Left lung (tissue), 10 donors: ENCODE results near the gene TMEM123. TPM values are rescaled to one million over a fixed set of nuclear protein-coding genes. Genes with fewer than 3 reads are reported as not detected.

ENCODE experiments used
- ATAC-seq: fragments of 200-7000 bp; cut with Tn5 transposase; one replicate; pipeline ENCODE4 v1.9.1; 2020; ENCODE audit warnings: moderate library complexity
- DNase-seq, 4 donors: peaks; one replicate each; pipeline ENCODE4 v3.0.0-alpha.2; 2013 to 2020
- H3K27ac ChIP-seq, 2 donors: fragments of 200-600 bp; sonication (generic) in 1 of 2; one replicate each; pipeline versions ENCODE4 v1.5.0 to v1.8.0; 2020 to 2021
- H3K27me3 ChIP-seq, 2 donors: fragments of 200-600 bp; sonication (generic) in 1 of 2; one replicate each; pipeline versions ENCODE4 v1.5.0 to v1.8.0; 2020 to 2021
- H3K36me3 ChIP-seq, 2 donors: fragments of 200-600 bp; sonication (generic) in 1 of 2; one replicate each; pipeline versions ENCODE4 v1.5.0 to v1.8.0; 2020 to 2021
- H3K4me1 ChIP-seq, 2 donors: fragments of 200-600 bp; one replicate each; pipeline ENCODE4 v1.8.0; 2021
- H3K4me3 ChIP-seq, 2 donors: fragments of 200-600 bp; sonication (generic) in 1 of 2; one replicate each; pipeline versions ENCODE4 v1.5.0 to v1.8.0; 2020 to 2021; ENCODE audit warnings: mild to moderate bottlenecking in 1 of 2
- H3K9me3 ChIP-seq, 2 donors: fragments of 200-600 bp; sonication (generic) in 1 of 2; one replicate each; pipeline versions ENCODE4 v1.5.0 to v1.8.0; 2020 to 2021
- intact Hi-C, 2 donors: fragments of 100-400 bp; cut with DNase I; formaldehyde crosslinking; loops; one replicate each; pipeline versions ENCODE4 v1.11.2 to v1.14.2; 2022
- polyA plus RNA-seq, 6 donors: library from polyadenylated mRNA; unstranded; fragments of 120-200 nt; gene quantifications; one replicate each; pipeline ENCODE4 v1.2.1, GENCODE V29; 2013; ENCODE audit not compliant: insufficient read length in 6 of 6
- total RNA-seq, 2 donors: library from RNA; stranded (reverse); fragmentation: NEBNext Ultra II Directional; extraction: Animal tissue kit (Norgen Biotek cat#: 25700); gene quantifications; one replicate each; pipeline ENCODE4 v1.2.1, GENCODE V29; 2021
- TF ChIP-seq, protein P1 (sequence below), 2 donors: fragments of 200-600 bp; sonication (generic) in 1 of 2; IDR thresholded peaks; one replicate each; pipeline versions ENCODE4 v1.5.0 to v1.8.0; 2021; ENCODE audit warnings: antibody characterized with exemption in 2 of 2
- donor health status: DM: no; HTN: yes; CAD: no.
- donor health status: DM: no; HTN: no; CAD: no.

Gene TMEM123
- total and polyA plus RNA-seq, 8 donors: 127 to 351 (median 260) TPM

DNA sequence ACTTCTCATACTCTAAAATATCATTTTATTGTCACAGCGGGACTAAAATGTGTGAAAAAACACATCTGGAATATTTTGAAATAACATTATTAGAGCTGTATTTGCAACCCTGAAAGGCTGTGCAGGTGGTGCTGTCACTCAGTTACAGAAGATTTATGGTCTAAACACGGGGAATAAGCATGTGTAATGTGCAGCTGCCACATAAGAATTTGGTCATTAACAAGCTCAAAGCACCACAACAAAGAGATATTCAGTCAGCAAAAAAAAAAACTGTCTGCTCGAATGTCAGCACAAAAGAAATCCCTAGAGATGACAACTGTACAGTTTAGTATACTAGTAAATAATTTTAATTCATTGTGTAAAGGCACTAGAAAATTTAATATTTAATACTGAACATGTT lies 31.3 kb downstream of the TMEM123 start:
- H3K27me3 ChIP-seq: no peaks in the 10 kb centered on the region
- ATAC-seq (no peak), DNase-seq (no peak)
- no peak overlapping the region for H3K4me3 ChIP-seq
- H3K4me1 ChIP-seq: peaks cover 0 to 7% of the 10 kb centered on the region in 2 donors
- TF ChIP-seq, protein P1, sequence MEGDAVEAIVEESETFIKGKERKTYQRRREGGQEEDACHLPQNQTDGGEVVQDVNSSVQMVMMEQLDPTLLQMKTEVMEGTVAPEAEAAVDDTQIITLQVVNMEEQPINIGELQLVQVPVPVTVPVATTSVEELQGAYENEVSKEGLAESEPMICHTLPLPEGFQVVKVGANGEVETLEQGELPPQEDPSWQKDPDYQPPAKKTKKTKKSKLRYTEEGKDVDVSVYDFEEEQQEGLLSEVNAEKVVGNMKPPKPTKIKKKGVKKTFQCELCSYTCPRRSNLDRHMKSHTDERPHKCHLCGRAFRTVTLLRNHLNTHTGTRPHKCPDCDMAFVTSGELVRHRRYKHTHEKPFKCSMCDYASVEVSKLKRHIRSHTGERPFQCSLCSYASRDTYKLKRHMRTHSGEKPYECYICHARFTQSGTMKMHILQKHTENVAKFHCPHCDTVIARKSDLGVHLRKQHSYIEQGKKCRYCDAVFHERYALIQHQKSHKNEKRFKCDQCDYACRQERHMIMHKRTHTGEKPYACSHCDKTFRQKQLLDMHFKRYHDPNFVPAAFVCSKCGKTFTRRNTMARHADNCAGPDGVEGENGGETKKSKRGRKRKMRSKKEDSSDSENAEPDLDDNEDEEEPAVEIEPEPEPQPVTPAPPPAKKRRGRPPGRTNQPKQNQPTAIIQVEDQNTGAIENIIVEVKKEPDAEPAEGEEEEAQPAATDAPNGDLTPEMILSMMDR (IDR thresholded peaks at IDR 0.05): no peak
- no peak overlapping the region for H3K27ac ChIP-seq
- peaks cover 0 to 4% of the 10 kb centered on the region in 2 donors for H3K9me3 ChIP-seq
- no peaks in the 10 kb centered on the region for H3K36me3 ChIP-seq
- intact Hi-C loops: no loop called here

DNA sequence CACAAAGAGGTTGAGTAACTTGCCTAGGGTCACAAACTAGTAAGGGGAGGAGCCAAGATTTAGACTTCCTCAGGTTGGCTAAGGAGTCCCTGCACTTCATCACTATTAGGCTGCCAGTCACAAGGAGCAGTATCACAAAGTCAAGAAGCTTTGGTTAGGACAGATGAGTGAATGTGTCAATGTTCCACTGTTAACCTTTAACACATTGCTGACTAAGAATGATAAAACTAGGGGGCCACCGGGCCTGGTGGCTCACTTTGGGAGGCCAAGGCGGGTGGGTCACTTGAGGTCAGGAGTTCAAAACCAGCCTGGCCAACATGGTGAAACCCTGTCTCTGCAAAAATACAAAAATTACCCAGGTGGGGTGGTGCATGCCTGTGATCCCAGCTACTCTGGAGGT lies 32.0 kb downstream of the TMEM123 start:
- no peaks in the 10 kb centered on the region for H3K36me3 ChIP-seq
- TF ChIP-seq, protein P1 (IDR thresholded peaks at IDR 0.05): no peak
- H3K27me3 ChIP-seq: no peaks in the 10 kb centered on the region
- no peak overlapping the region for H3K27ac ChIP-seq
- H3K9me3 ChIP-seq: peaks cover 0 to 4% of the 10 kb centered on the region in 2 donors
- no peaks in the 10 kb centered on the region for H3K4me1 ChIP-seq
- DNase-seq: no peak
- H3K4me3 ChIP-seq: no peak overlapping the region
- ATAC-seq: no peak
- intact Hi-C loops: no loop called here

DNA sequence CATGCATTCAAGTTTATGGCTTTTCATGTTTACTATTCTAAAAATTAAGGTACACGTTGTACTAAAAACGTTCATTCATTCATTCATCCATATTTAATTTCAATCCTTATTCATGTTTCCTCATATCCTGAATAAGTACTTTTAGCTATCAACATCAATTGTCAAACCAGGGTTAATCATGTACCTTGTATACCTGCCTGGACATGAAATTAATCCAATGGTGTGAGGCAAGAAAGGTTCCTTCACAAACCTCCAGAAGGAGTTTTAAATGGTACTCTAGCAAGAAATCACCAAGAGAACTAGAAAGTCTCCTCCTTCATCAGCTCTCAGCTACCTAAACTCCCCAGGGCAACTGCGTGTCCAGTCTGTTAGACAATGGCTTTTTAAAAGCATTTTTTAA lies 33.4 kb downstream of the TMEM123 start:
- Histone ChIP-seq H3K4me1 (no peaks in the 10 kb centered on the region), H3K4me3 (no peak overlapping the region), H3K9me3 (peaks cover 0 to 4% of the 10 kb centered on the region in 2 donors), H3K27ac (no peak overlapping the region), H3K36me3 (no peaks in the 10 kb centered on the region), H3K27me3 (no peaks in the 10 kb centered on the region)
- ATAC-seq (no peak), DNase-seq (no peak)
- TF ChIP-seq, protein P1 (IDR thresholded peaks at IDR 0.05): no peak
- intact Hi-C loops: no loop called here

DNA sequence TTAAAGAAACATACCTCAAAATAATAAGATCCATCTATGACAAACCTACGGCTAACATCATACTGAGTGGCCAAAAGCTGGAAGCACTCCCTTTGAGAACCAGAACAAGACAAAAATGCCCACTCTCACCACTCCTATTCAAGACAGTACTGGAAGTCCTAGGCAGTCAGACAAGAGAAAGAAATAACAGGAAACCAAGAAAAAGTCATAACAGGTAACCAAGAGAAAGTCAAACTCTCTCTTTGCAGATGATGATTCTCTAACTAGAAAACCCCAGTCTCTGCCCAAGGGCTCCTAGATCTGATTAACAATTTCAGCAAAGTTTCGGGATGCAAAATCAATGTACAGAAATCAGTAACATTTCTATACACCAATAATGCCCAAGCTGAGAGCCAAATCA lies 35.6 kb downstream of the TMEM123 start:
- TF ChIP-seq, protein P1 (IDR thresholded peaks at IDR 0.05): no peak
- no peak overlapping the region for H3K27ac ChIP-seq
- no peak overlapping the region for H3K4me3 ChIP-seq
- peaks cover 0 to 4% of the 10 kb centered on the region in 2 donors for H3K9me3 ChIP-seq
- no peaks in the 10 kb centered on the region for H3K4me1 ChIP-seq
- no peaks in the 10 kb centered on the region for H3K27me3 ChIP-seq
- ATAC-seq (no peak), DNase-seq (no peak)
- intact Hi-C loops: no loop called here
- no peaks in the 10 kb centered on the region for H3K36me3 ChIP-seq

DNA sequence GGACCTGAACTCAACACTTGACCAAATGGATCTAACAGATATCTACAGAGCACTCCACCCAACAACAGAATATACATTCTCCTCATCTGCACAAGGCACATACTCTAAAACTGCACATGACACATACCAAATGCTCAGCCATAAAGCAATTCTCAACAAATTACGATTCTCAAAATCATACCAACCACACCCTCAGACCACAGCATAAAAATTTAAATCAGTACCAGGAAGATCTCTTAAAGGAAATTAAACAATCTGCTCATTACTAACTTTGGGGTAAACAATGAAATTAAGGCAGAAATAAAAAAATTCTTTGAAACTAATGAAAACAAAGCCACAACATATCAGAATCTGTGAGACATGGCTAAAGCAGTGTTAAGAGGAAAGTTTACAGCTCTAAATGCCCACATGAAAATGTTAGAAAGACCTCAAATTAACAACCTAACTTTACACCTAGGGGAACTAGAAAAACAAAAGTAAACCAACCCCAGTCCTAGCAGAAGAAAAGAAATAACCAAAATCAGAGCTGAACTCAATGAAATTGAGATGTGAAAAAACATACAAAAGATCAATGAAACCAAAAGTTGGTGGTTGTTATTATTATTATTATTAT lies 37.2 kb downstream of the TMEM123 start:
- Histone ChIP-seq H3K4me3 (no peak overlapping the region), H3K36me3 (no peaks in the 10 kb centered on the region), H3K27ac (no peak overlapping the region), H3K27me3 (no peaks in the 10 kb centered on the region), H3K4me1 (no peaks in the 10 kb centered on the region), H3K9me3 (peaks cover 0 to 4% of the 10 kb centered on the region in 2 donors)
- TF ChIP-seq, protein P1 (IDR thresholded peaks at IDR 0.05): no peak
- intact Hi-C loops: no loop called here
- no peak for ATAC-seq
- no peak for DNase-seq
